Eye (tissue), 1 donor: ENCODE data around the gene CAND2.
"Not testable (repeated sequence)": the region's sequence is repeated elsewhere in the genome, so short reads cannot be mapped to it uniquely, and the experiment has no call there.

Experiments used
- DNase-seq: peaks from one replicate; pipeline ENCODE4 v3.0.0-alpha.2; 2015

Gene CAND2

GRCh38 chr3:12866836-12867235 is 70.4 kb downstream of the CAND2 start:
- DNase-seq, result no peak

- DNase-seq, result peak; percentile 94
These were observed 71.9 kb downstream of the CAND2 start for GRCh38 chr3:12868039-12869034.

GRCh38 chr3:12869035-12869621 is 72.6 kb downstream of the CAND2 start:
- DNase-seq, result peak; percentile 84

GRCh38 chr3:12870942-12871341 is 74.5 kb downstream of the CAND2 start:
- no peak for DNase-seq

GRCh38 chr3:12871404-12871983 is 75.0 kb downstream of the CAND2 start:
- DNase-seq, result no peak

- peak; percentile 90 for DNase-seq
These were observed 79.7 kb downstream of the CAND2 start for GRCh38 chr3:12875857-12876836.

GRCh38 chr3:12877040-12877439 is 80.6 kb downstream of the CAND2 start:
- no peak for DNase-seq

- DNase-seq, result no peak
These were observed 81.7 kb downstream of the CAND2 start for GRCh38 chr3:12878141-12878574.

GRCh38 chr3:12878758-12879157 is 82.3 kb downstream of the CAND2 start:
- DNase-seq, result not testable (repeated sequence)

- DNase-seq, result no peak
These were observed 82.8 kb downstream of the CAND2 start for GRCh38 chr3:12879191-12879815.

GRCh38 chr3:12881858-12882257 is 85.4 kb downstream of the CAND2 start:
- DNase-seq, result not testable (repeated sequence)

GRCh38 chr3:12882336-12883310 is 86.1 kb downstream of the CAND2 start:
- no peak for DNase-seq

- DNase-seq, result peak; percentile 58
These were observed 87.8 kb downstream of the CAND2 start for GRCh38 chr3:12884186-12884680.
